ENCODE results near the gene CCDC43.

Gene CCDC43

DNA sequence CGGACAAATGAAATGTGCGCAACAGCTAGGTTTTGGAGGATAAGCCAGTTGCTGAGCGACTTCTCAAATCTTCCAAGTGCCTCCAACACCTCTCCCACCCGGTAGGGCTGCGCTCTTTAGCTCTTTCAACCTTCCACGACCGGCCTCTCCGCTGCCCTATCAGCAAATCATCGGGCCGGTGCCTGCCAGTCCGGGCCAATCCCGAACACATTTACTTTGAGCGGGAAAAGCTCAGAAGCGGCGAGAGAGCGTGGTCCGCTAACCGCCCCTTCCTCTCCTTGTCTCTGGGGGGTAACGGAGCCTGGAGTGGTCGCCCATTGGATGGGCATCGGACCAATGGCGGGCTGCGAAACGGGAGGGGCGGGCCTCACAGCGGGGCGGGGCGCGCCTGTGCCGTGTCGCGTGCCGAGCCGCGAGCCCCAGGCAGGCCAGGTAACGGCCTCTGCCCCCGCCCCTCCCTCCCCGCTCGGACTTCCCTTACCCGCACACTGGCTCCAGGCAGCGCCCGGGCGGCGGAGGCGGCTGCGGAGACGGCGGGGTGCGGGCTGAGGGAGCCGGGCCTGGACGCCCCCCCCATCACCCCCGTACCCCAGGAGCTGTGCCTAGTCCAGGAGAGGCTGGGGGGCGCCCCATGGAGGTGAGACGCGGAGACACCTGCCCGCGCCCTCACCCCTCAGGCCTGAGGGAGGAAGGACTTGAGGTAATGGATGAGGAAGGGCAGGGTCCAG is 33.4 kb downstream of the CCDC43 start, which contains the start of gene MEIOC:
Gene MEIOC, plus strand, starts transcription at position 486 of the 728 bp plus-strand sequence. Its CDS starts 146 bp downstream, at position 632.
- peak within 1 kb of the TSS; percentile 73 for H3K4me2 ChIP-seq (ENCODE audit: insufficient read depth, low read length, poor library complexity, severe bottlenecking)
- H3K18ac ChIP-seq (ENCODE audit: low read length): peak within 1 kb of the TSS; percentile 83
- no peak within 1 kb of the TSS for H4K8ac ChIP-seq (ENCODE audit: low read depth, low read length)
- peak within 1 kb of the TSS; percentile 84 for H2AK5ac ChIP-seq (ENCODE audit: low read depth, low read length)
- no peak within 1 kb of the TSS for H4K91ac ChIP-seq (ENCODE audit: low read depth, low read length, poor library complexity)
- H2BK15ac ChIP-seq (ENCODE audit: low read length): peak within 1 kb of the TSS; percentile 58
- H2BK5ac ChIP-seq (ENCODE audit: low read length): no peak within 1 kb of the TSS
- peak within 1 kb of the TSS; percentile 26 to 75 for H3K4me3 ChIP-seq (ENCODE audit: low read length in 2 of 2)
- peaks cover 0 to 2% of the 10 kb centered on the region in 2 donors for H3K4me1 ChIP-seq (ENCODE audit: control insufficient read depth in 2 of 2, insufficient read depth in 1 of 2, low read depth in 1 of 2, low read length in 2 of 2)
- peak; percentile 33 for DNase-seq (ENCODE audit: low spot score)
- no peaks in the 10 kb centered on the region for H3K79me1 ChIP-seq (ENCODE audit: low read depth, low read length)
- H2BK120ac ChIP-seq (ENCODE audit: low read depth, low read length): no peak within 1 kb of the TSS
- no peak within 1 kb of the TSS for H3K14ac ChIP-seq (ENCODE audit: low read length)
- H3K9ac ChIP-seq (ENCODE audit: low read depth, low read length, poor library complexity): peak within 1 kb of the TSS; percentile 70
- H3K9me3 ChIP-seq (replicated peaks in 1 of 2; ENCODE audit: control insufficient read depth in 2 of 2, insufficient read depth in 1 of 2, low read depth in 1 of 2, low read length in 2 of 2): peaks cover 0 to 11% of the 10 kb centered on the region in 2 donors
- H2AFZ ChIP-seq (ENCODE audit: low read length): peak within 1 kb of the TSS; percentile 84
- H3K27ac ChIP-seq (replicated peaks; ENCODE audit: low read length): no peak within 1 kb of the TSS
- no peak within 1 kb of the TSS for H2BK12ac ChIP-seq (ENCODE audit: low read length)
- no peaks in the 10 kb centered on the region for H3K36me3 ChIP-seq (replicated peaks in 1 of 2; ENCODE audit: control insufficient read depth in 2 of 2, insufficient read depth in 2 of 2, low read length in 2 of 2)
- peak within 1 kb of the TSS; percentile 91 for H3K23ac ChIP-seq (ENCODE audit: low read depth, low read length, poor library complexity)
- no peak within 1 kb of the TSS for H3K4ac ChIP-seq (ENCODE audit: low read length)
- H3K27me3 ChIP-seq (ENCODE audit: control insufficient read depth in 3 of 3, insufficient read depth in 3 of 3, low read depth in 1 of 3, low read length in 3 of 3): peaks cover 10 to 40% (median 18%) of the 10 kb centered on the region in 3 experiments
- no CpG with 5 or more reads among the region's 57 CpGs for WGBS, 2 donors (ENCODE audit: extremely low coverage in 2 of 2, insufficient read length in 2 of 2, insufficient replicate concordance in 1 of 2)

DNA sequence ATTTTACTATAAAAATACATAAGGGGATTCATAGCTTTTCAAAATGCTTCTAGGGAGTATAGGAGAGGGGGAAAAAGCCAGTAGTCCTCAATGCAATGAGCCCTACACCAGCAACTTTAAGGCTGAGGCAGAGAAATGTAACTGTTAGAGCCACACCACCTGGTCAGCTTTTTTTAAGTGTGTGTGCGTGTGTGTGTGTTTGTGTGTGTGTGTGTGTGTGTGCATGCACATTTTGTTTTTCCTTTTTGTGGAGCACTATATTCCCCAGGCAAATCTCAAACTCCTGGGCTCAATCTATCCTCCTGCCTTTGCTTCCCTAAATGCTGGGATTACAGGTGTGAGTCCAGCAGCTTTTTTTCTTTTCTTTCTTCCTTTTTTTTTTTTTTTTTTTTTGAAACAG is 35.6 kb downstream of the CCDC43 start:
- Histone ChIP-seq H2AFZ (ENCODE audit: low read length) (no peak overlapping the region), H2BK5ac (ENCODE audit: low read length) (no peak overlapping the region), H3K4me2 (ENCODE audit: insufficient read depth, low read length, poor library complexity, severe bottlenecking) (no peak overlapping the region), H3K9ac (ENCODE audit: low read depth, low read length, poor library complexity) (no peak overlapping the region), H4K8ac (ENCODE audit: low read depth, low read length) (no peak overlapping the region), H2BK120ac (ENCODE audit: low read depth, low read length) (no peak overlapping the region), H3K14ac (ENCODE audit: low read length) (no peak overlapping the region), H3K36me3 (replicated peaks in 1 of 2; ENCODE audit: control insufficient read depth in 2 of 2, insufficient read depth in 2 of 2, low read length in 2 of 2) (no peaks in the 10 kb centered on the region), H3K79me1 (ENCODE audit: low read depth, low read length) (no peaks in the 10 kb centered on the region), H2BK12ac (ENCODE audit: low read length) (no peak overlapping the region), H3K27ac (replicated peaks; ENCODE audit: low read length) (no peak overlapping the region), H4K91ac (ENCODE audit: low read depth, low read length, poor library complexity) (no peak overlapping the region), H2BK15ac (ENCODE audit: low read length) (no peak overlapping the region), H3K9me3 (replicated peaks in 1 of 2; ENCODE audit: control insufficient read depth in 2 of 2, insufficient read depth in 1 of 2, low read depth in 1 of 2, low read length in 2 of 2) (peaks cover 0 to 11% of the 10 kb centered on the region in 2 donors), H3K4me3 (ENCODE audit: low read length in 2 of 2) (no peak overlapping the region), H3K4ac (ENCODE audit: low read length) (no peak overlapping the region), H3K18ac (ENCODE audit: low read length) (no peak overlapping the region), H3K27me3 (ENCODE audit: control insufficient read depth in 3 of 3, insufficient read depth in 3 of 3, low read depth in 1 of 3, low read length in 3 of 3) (peaks cover 10 to 48% (median 18%) of the 10 kb centered on the region in 3 experiments), H3K23ac (ENCODE audit: low read depth, low read length, poor library complexity) (no peak overlapping the region), H3K4me1 (ENCODE audit: control insufficient read depth in 2 of 2, insufficient read depth in 1 of 2, low read depth in 1 of 2, low read length in 2 of 2) (peaks cover 0 to 2% of the 10 kb centered on the region in 2 donors), H2AK5ac (ENCODE audit: low read depth, low read length) (no peak overlapping the region)
- DNase-seq (ENCODE audit: low spot score): no peak
- WGBS, 2 donors (ENCODE audit: extremely low coverage in 2 of 2, insufficient read length in 2 of 2, insufficient replicate concordance in 1 of 2): no CpG with 5 or more reads among the region's 1 CpG

DNA sequence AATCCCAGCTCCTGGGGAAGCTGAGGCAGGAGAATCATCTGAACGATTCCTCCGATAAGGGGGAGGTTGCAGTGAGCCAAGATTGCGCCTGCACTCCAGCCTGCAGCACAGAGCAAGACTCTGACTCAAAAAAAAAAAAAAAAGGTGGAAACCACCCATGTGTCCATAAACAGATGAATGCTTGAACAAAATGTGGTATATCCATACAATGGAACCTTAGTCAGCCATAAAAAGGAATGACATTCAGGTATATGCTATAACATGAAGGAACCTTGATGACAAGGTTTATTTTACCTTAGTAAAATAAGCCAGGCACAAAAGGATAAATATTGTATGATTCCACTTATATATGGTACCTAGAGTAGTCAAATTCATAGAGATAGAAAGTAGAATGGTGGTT is 36.2 kb downstream of the CCDC43 start:
- Histone ChIP-seq H3K4me1 (ENCODE audit: control insufficient read depth in 2 of 2, insufficient read depth in 1 of 2, low read depth in 1 of 2, low read length in 2 of 2) (peaks cover 0 to 2% of the 10 kb centered on the region in 2 donors), H3K4me2 (ENCODE audit: insufficient read depth, low read length, poor library complexity, severe bottlenecking) (no peak overlapping the region), H2AFZ (ENCODE audit: low read length) (no peak overlapping the region), H3K27me3 (ENCODE audit: control insufficient read depth in 3 of 3, insufficient read depth in 3 of 3, low read depth in 1 of 3, low read length in 3 of 3) (peaks cover 10 to 47% (median 18%) of the 10 kb centered on the region in 3 experiments), H3K9ac (ENCODE audit: low read depth, low read length, poor library complexity) (no peak overlapping the region), H2BK5ac (ENCODE audit: low read length) (no peak overlapping the region), H3K79me1 (ENCODE audit: low read depth, low read length) (no peaks in the 10 kb centered on the region), H2BK15ac (ENCODE audit: low read length) (no peak overlapping the region), H3K4me3 (ENCODE audit: low read length in 2 of 2) (no peak overlapping the region), H3K27ac (replicated peaks; ENCODE audit: low read length) (no peak overlapping the region), H3K14ac (ENCODE audit: low read length) (no peak overlapping the region), H2AK5ac (ENCODE audit: low read depth, low read length) (no peak overlapping the region), H4K8ac (ENCODE audit: low read depth, low read length) (no peak overlapping the region), H2BK120ac (ENCODE audit: low read depth, low read length) (no peak overlapping the region), H2BK12ac (ENCODE audit: low read length) (no peak overlapping the region), H3K4ac (ENCODE audit: low read length) (no peak overlapping the region), H3K18ac (ENCODE audit: low read length) (no peak overlapping the region), H4K91ac (ENCODE audit: low read depth, low read length, poor library complexity) (no peak overlapping the region), H3K9me3 (replicated peaks in 1 of 2; ENCODE audit: control insufficient read depth in 2 of 2, insufficient read depth in 1 of 2, low read depth in 1 of 2, low read length in 2 of 2) (peaks cover 0 to 11% of the 10 kb centered on the region in 2 donors), H3K36me3 (replicated peaks in 1 of 2; ENCODE audit: control insufficient read depth in 2 of 2, insufficient read depth in 2 of 2, low read length in 2 of 2) (no peaks in the 10 kb centered on the region), H3K23ac (ENCODE audit: low read depth, low read length, poor library complexity) (no peak overlapping the region)
- WGBS, 2 donors (ENCODE audit: extremely low coverage in 2 of 2, insufficient read length in 2 of 2, insufficient replicate concordance in 1 of 2): no CpG with 5 or more reads among the region's 3 CpGs
- no peak for DNase-seq (ENCODE audit: low spot score)

DNA sequence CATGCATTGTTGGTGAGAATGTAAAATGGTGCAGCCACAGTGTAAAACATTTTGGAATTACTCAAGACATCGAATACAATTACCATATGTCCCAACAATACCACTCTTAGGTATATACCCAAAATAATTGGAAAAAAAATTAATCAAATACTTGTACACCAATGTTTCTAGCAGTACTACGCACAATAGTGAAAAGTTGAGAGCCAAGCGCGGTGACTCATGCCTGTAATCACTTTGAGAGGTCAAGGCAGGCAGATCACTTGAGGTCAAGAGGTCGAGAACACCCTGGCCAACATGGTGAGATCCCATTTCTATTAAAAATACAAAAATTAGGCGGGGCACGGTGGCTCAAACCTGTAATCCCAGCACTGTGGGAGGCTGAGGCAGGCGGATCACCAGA is 36.8 kb downstream of the CCDC43 start:
- Histone ChIP-seq H3K36me3 (replicated peaks in 1 of 2; ENCODE audit: control insufficient read depth in 2 of 2, insufficient read depth in 2 of 2, low read length in 2 of 2) (no peaks in the 10 kb centered on the region), H4K8ac (ENCODE audit: low read depth, low read length) (no peak overlapping the region), H3K9me3 (replicated peaks in 1 of 2; ENCODE audit: control insufficient read depth in 2 of 2, insufficient read depth in 1 of 2, low read depth in 1 of 2, low read length in 2 of 2) (peaks cover 0 to 11% of the 10 kb centered on the region in 2 donors), H3K14ac (ENCODE audit: low read length) (no peak overlapping the region), H4K91ac (ENCODE audit: low read depth, low read length, poor library complexity) (no peak overlapping the region), H3K9ac (ENCODE audit: low read depth, low read length, poor library complexity) (no peak overlapping the region), H2BK5ac (ENCODE audit: low read length) (no peak overlapping the region), H3K4ac (ENCODE audit: low read length) (no peak overlapping the region), H2BK15ac (ENCODE audit: low read length) (no peak overlapping the region), H2AFZ (ENCODE audit: low read length) (no peak overlapping the region), H2BK120ac (ENCODE audit: low read depth, low read length) (no peak overlapping the region), H3K4me2 (ENCODE audit: insufficient read depth, low read length, poor library complexity, severe bottlenecking) (no peak overlapping the region), H2AK5ac (ENCODE audit: low read depth, low read length) (no peak overlapping the region), H3K4me3 (ENCODE audit: low read length in 2 of 2) (no peak overlapping the region), H3K4me1 (ENCODE audit: control insufficient read depth in 2 of 2, insufficient read depth in 1 of 2, low read depth in 1 of 2, low read length in 2 of 2) (peaks cover 0 to 2% of the 10 kb centered on the region in 2 donors), H3K27ac (replicated peaks; ENCODE audit: low read length) (no peak overlapping the region), H3K18ac (ENCODE audit: low read length) (no peak overlapping the region), H3K23ac (ENCODE audit: low read depth, low read length, poor library complexity) (no peak overlapping the region), H3K79me1 (ENCODE audit: low read depth, low read length) (no peaks in the 10 kb centered on the region), H3K27me3 (ENCODE audit: control insufficient read depth in 3 of 3, insufficient read depth in 3 of 3, low read depth in 1 of 3, low read length in 3 of 3) (peaks cover 10 to 47% (median 18%) of the 10 kb centered on the region in 3 experiments), H2BK12ac (ENCODE audit: low read length) (no peak overlapping the region)
- no peak for DNase-seq (ENCODE audit: low spot score)
- WGBS, 2 donors (ENCODE audit: extremely low coverage in 2 of 2, insufficient read length in 2 of 2, insufficient replicate concordance in 1 of 2): no CpG with 5 or more reads among the region's 8 CpGs

Measured in neuronal stem cell (in vitro differentiated cells).